GM23248 (cell line): ENCODE results near the gene CST6.

Experiments
- EZH2 ChIP-seq: fragments of 200-600 bp; sonication (generic); IDR thresholded peaks from 2 replicates; pipeline ENCODE4 v1.6.1; 2018; ENCODE audit warnings: antibody characterized with exemption, mild to moderate bottlenecking; ENCODE audit not compliant: insufficient read depth, poor library complexity, severe bottlenecking
- EZH2phosphoT487 ChIP-seq: fragments of 200-600 bp; sonication (generic); IDR thresholded peaks from 2 replicates; pipeline ENCODE4 v1.6.1; 2018; ENCODE audit warnings: antibody characterized with exemption, moderate library complexity, mild to moderate bottlenecking, low read depth; ENCODE audit not compliant: insufficient read depth

- TF ChIP-seq EZH2phosphoT487 (no peak), EZH2 (no peak)
Observed at GRCh38 chr11:66011785-66012303, at the start of gene CST6.
